ENCODE measurements around the gene BAAT.

DNA sequence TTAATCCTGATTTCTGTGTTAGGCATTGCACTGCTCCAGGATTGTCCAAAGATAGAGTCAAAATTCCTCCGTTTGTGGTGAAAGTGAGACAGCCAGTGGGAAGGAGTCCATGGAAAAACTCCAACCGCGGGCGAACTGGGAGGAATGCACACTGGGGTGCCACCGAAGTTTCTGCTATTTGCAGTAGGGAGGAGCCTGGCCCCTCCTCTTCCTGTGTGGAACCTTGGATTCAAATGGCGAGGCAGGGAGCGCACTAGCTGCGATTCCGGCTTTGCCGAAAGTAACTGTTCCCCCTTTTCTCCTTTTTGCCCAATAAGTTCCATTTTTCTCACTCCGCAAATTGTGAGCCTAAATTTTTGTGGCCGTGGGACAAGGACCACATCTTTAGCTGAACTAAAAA is 9.3 kb downstream of the BAAT start:
- TF ChIP-seq CTCF (tag by site-specific recombination; IDR thresholded peaks at IDR 0.05) (no peak), ZNF146 (tag by site-specific recombination; IDR thresholded peaks at IDR 0.05) (no peak), SP2 (tag by site-specific recombination; IDR thresholded peaks at IDR 0.05) (no peak), ZBTB20 (tag by site-specific recombination; IDR thresholded peaks at IDR 0.05) (no peak), ZNF768 (tag by site-specific recombination; IDR thresholded peaks at IDR 0.05) (no peak)
- TF ChIP-seq, protein P1, sequence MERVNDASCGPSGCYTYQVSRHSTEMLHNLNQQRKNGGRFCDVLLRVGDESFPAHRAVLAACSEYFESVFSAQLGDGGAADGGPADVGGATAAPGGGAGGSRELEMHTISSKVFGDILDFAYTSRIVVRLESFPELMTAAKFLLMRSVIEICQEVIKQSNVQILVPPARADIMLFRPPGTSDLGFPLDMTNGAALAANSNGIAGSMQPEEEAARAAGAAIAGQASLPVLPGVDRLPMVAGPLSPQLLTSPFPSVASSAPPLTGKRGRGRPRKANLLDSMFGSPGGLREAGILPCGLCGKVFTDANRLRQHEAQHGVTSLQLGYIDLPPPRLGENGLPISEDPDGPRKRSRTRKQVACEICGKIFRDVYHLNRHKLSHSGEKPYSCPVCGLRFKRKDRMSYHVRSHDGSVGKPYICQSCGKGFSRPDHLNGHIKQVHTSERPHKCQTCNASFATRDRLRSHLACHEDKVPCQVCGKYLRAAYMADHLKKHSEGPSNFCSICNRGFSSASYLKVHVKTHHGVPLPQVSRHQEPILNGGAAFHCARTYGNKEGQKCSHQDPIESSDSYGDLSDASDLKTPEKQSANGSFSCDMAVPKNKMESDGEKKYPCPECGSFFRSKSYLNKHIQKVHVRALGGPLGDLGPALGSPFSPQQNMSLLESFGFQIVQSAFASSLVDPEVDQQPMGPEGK (tag by site-specific recombination; IDR thresholded peaks at IDR 0.05), result no peak
- TF ChIP-seq, protein P2, sequence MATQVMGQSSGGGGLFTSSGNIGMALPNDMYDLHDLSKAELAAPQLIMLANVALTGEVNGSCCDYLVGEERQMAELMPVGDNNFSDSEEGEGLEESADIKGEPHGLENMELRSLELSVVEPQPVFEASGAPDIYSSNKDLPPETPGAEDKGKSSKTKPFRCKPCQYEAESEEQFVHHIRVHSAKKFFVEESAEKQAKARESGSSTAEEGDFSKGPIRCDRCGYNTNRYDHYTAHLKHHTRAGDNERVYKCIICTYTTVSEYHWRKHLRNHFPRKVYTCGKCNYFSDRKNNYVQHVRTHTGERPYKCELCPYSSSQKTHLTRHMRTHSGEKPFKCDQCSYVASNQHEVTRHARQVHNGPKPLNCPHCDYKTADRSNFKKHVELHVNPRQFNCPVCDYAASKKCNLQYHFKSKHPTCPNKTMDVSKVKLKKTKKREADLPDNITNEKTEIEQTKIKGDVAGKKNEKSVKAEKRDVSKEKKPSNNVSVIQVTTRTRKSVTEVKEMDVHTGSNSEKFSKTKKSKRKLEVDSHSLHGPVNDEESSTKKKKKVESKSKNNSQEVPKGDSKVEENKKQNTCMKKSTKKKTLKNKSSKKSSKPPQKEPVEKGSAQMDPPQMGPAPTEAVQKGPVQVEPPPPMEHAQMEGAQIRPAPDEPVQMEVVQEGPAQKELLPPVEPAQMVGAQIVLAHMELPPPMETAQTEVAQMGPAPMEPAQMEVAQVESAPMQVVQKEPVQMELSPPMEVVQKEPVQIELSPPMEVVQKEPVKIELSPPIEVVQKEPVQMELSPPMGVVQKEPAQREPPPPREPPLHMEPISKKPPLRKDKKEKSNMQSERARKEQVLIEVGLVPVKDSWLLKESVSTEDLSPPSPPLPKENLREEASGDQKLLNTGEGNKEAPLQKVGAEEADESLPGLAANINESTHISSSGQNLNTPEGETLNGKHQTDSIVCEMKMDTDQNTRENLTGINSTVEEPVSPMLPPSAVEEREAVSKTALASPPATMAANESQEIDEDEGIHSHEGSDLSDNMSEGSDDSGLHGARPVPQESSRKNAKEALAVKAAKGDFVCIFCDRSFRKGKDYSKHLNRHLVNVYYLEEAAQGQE (tag by site-specific recombination; IDR thresholded peaks at IDR 0.05), result no peak

Data from HEK293 (cell line).